Smooth muscle cell (in vitro differentiated cells): ENCODE results near the gene GATB. TPM values are rescaled to one million over a fixed set of nuclear protein-coding genes. Genes with fewer than 3 reads are reported as not detected.

ENCODE experiments used
- DNase-seq: peaks from one replicate; lab custom pipeline; 2025; ENCODE audit not compliant: unreplicated experiment; lab: John Stamatoyannopoulos, UW
- H2AFZ ChIP-seq: fragments of 200-600 bp; sonication (generic); 2 replicates; pipeline ENCODE4 v1.6.0; 2016; ENCODE audit warnings: antibody characterized with exemption, low read depth, mild to moderate bottlenecking
- H3F3A ChIP-seq: fragments of 200-600 bp; sonication (generic); 2 replicates; pipeline ENCODE4 v1.6.0; 2017; ENCODE audit warnings: antibody characterized with exemption, low read depth
- H3K27ac ChIP-seq: fragments of 200-600 bp; sonication (generic); 2 replicates; pipeline ENCODE4 v1.5.1; 2016; ENCODE audit warnings: low read depth, mild to moderate bottlenecking
- H3K27me3 ChIP-seq: fragments of 200-600 bp; sonication (generic); 2 replicates; pipeline ENCODE4 v1.6.1; 2016; ENCODE audit warnings: low read depth, mild to moderate bottlenecking
- H3K36me3 ChIP-seq: fragments of 200-600 bp; sonication (generic); 2 replicates; pipeline ENCODE4 v1.5.1; 2016; ENCODE audit warnings: low read depth
- H3K4me1 ChIP-seq: fragments of 200-600 bp; sonication (generic); 2 replicates; pipeline ENCODE4 v1.5.1; 2016; ENCODE audit warnings: low read depth
- H3K4me2 ChIP-seq: fragments of 200-600 bp; sonication (generic); 2 replicates; pipeline ENCODE4 v1.6.0; 2016; ENCODE audit warnings: mild to moderate bottlenecking
- H3K4me3 ChIP-seq: fragments of 200-600 bp; sonication (generic); 2 replicates; pipeline ENCODE4 v1.5.1; 2016; ENCODE audit warnings: mild to moderate bottlenecking
- H3K79me2 ChIP-seq: fragments of 200-600 bp; sonication (generic); 2 replicates; pipeline ENCODE4 v1.6.0; 2016; ENCODE audit warnings: low read depth, mild to moderate bottlenecking
- H3K9ac ChIP-seq: fragments of 200-600 bp; sonication (generic); 2 replicates; pipeline ENCODE4 v1.6.0; 2016; ENCODE audit warnings: low read depth
- H3K9me3 ChIP-seq: fragments of 200-600 bp; sonication (generic); replicated peaks from 2 replicates; pipeline ENCODE4 v1.5.1; 2016; ENCODE audit warnings: low read depth
- H4K20me1 ChIP-seq: fragments of 200-600 bp; sonication (generic); 2 replicates; pipeline ENCODE4 v1.6.0; 2016; ENCODE audit warnings: low read depth
- WGBS: methylation state at CpG from one replicate; pipeline ENCODE4 v1.1.7; 2016; ENCODE audit warnings: low lambda C conversion rate; 5-methylcytosine and 5-hydroxymethylcytosine counted together
- polyA plus RNA-seq: library from polyadenylated mRNA; unstranded; fragments of >200 nt; fragmentation: Nextera tagmentation; extraction: Ambion mirVana; gene quantifications from 2 replicates; pipeline ENCODE4 v1.2.1, GENCODE V29; 2016
- total RNA-seq: library from RNA; depleted of rRNA; stranded (reverse); fragments of >200 nt; gene quantifications from 2 replicates; pipeline ENCODE4 v1.2.3, GENCODE V29; 2014
- TF ChIP-seq, protein P1 (sequence below): fragments of 200-600 bp; sonication (generic); IDR thresholded peaks from 2 replicates; pipeline ENCODE4 v1.5.1; 2017; ENCODE audit warnings: borderline replicate concordance, mild to moderate bottlenecking, antibody characterized with exemption; ENCODE audit not compliant: insufficient read depth, poor library complexity, severe bottlenecking

GATB gene
- total and polyA plus RNA-seq, 2 experiments from 2014 or later: 15.7 to 17.6 TPM

DNA sequence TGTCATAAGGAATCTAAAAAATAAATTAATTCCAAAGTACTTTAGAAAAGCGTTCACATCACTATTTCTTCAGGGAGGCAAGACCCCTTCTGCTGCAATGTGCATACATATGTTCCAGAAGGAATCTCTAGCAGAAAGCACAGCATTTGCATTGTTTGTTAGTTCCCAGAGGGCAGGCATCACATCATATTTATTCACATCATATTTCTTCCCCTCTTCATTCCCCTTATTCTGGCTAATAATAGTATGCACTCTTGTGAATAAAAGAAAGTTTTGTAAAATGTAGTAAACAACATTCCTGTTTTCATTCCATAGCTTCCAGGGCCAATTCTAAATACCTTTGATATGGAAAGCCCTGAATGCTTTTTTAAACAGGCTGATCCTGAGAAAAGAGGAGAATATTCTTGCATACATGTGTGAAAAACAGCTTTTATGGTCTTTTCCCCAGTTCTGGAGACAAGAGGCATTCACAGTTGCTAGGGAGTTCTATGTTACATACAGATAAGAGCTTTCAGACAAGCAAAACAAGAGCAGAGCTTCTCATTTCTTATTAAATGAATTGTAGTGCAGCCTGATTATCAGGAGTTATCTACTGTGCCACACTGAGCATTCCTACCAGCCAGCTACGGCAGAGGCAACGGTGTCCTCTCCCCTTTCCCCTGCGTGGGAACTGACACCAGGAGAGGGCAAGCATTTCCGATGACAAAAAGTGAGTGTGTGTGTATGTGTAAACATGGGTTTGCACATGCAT, 15.2 kb downstream of the GATB start:
- no peak for DNase-seq
- TF ChIP-seq, protein P1, sequence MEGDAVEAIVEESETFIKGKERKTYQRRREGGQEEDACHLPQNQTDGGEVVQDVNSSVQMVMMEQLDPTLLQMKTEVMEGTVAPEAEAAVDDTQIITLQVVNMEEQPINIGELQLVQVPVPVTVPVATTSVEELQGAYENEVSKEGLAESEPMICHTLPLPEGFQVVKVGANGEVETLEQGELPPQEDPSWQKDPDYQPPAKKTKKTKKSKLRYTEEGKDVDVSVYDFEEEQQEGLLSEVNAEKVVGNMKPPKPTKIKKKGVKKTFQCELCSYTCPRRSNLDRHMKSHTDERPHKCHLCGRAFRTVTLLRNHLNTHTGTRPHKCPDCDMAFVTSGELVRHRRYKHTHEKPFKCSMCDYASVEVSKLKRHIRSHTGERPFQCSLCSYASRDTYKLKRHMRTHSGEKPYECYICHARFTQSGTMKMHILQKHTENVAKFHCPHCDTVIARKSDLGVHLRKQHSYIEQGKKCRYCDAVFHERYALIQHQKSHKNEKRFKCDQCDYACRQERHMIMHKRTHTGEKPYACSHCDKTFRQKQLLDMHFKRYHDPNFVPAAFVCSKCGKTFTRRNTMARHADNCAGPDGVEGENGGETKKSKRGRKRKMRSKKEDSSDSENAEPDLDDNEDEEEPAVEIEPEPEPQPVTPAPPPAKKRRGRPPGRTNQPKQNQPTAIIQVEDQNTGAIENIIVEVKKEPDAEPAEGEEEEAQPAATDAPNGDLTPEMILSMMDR: no peak

DNA sequence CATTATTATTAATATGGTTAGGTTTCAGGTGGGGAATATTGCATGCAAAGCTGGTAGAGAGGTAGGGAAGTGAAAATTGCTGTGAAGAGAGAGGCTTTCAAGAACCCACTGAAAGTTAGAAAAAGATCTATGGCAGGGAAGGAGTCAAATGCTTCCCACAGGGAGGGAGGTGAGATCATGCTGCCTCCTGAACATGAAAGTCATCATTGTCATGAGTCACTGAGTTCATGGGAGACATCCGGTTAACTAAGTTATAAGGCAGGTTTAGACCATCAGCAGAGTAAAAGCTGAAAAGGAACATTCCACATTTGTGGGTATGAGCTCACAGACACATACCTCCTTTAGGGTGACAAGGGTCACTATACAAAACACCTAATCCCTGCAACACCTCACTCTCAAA, 16.2 kb downstream of the GATB start:
- no peaks in the 10 kb centered on the region for H4K20me1 ChIP-seq
- no peaks in the 10 kb centered on the region for H3K36me3 ChIP-seq
- H3K27ac ChIP-seq: peak overlapping the region; percentile 94
- no peaks in the 10 kb centered on the region for H3K27me3 ChIP-seq
- H3K4me1 ChIP-seq: peaks cover 4% of the 10 kb centered on the region
- no peak overlapping the region for H2AFZ ChIP-seq
- H3F3A ChIP-seq: no peaks in the 10 kb centered on the region
- no peak for DNase-seq
- no peaks in the 10 kb centered on the region for H3K79me2 ChIP-seq
- H3K9ac ChIP-seq: peak overlapping the region; percentile 61
- WGBS: 17% methylated on average over 1 of the region's 1 CpG
- TF ChIP-seq, protein P1: no peak
- no peak overlapping the region for H3K4me3 ChIP-seq
- H3K9me3 ChIP-seq: no peaks in the 10 kb centered on the region
- H3K4me2 ChIP-seq: peak overlapping the region; percentile 14

More for the DNA sequence above, 15.2 kb downstream of the GATB start:
- H3K4me1 ChIP-seq: peaks cover 4% of the 10 kb centered on the region
- H3F3A ChIP-seq: no peaks in the 10 kb centered on the region
- H3K36me3 ChIP-seq: no peaks in the 10 kb centered on the region
- no peaks in the 10 kb centered on the region for H3K79me2 ChIP-seq
- WGBS: 44% methylated on average over 5 of the region's 5 CpGs
- H3K27me3 ChIP-seq: no peaks in the 10 kb centered on the region
- H3K4me2 ChIP-seq: no peak overlapping the region
- H3K9ac ChIP-seq: peak overlapping the region; percentile 36
- H3K27ac ChIP-seq: peak overlapping the region; percentile 94
- no peak overlapping the region for H2AFZ ChIP-seq
- no peaks in the 10 kb centered on the region for H4K20me1 ChIP-seq
- H3K4me3 ChIP-seq: no peak overlapping the region
- H3K9me3 ChIP-seq: no peaks in the 10 kb centered on the region

DNA sequence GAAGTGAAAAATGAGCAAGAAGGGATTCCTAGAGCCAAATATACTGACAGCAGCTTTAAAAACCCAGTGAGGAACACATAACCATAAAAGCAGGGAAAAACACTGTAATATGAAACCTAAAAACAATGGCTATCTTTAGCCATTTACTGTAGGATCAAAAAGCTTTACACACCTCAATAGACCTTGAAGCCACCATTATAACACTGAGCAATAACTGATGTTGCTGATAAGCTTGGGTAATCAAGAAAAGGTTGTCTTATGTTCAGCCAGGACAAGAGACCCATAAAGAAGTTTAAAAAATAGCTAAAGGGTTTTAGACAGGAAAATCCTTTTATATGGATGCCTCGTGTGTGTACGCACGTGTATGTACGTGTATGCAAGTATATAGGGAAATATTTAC, 16.9 kb downstream of the GATB start:
- WGBS: 97% methylated on average over 4 of the region's 4 CpGs
- Histone ChIP-seq H3K27me3 (no peaks in the 10 kb centered on the region), H3K9ac (peak overlapping the region; percentile 61), H2AFZ (no peak overlapping the region), H4K20me1 (no peaks in the 10 kb centered on the region), H3F3A (no peaks in the 10 kb centered on the region), H3K4me1 (peaks cover 4% of the 10 kb centered on the region), H3K4me3 (no peak overlapping the region), H3K79me2 (no peaks in the 10 kb centered on the region), H3K36me3 (no peaks in the 10 kb centered on the region), H3K27ac (peak overlapping the region; percentile 94), H3K9me3 (no peaks in the 10 kb centered on the region), H3K4me2 (no peak overlapping the region)
- TF ChIP-seq, protein P1: no peak
- DNase-seq: no peak
